Measurements from ENCODE around the gene DUSP10.
A peak's percentile ranks its signal among the peaks of the same experiment; 100 is the strongest.

DUSP10 gene

GRCh38 chr1:221723018-221723847, 18.7 kb downstream of the DUSP10 start:
- no peak overlapping the region for H3K4me3 ChIP-seq (ENCODE audit: low read length in 2 of 2)

GRCh38 chr1:221722254-221723017, 19.5 kb downstream of the DUSP10 start:
- Histone ChIP-seq H3K27ac (ENCODE audit: low read depth in 2 of 2, low read length in 2 of 2) (no peak overlapping the region), H3K4me1 (ENCODE audit: control insufficient read depth in 2 of 2, insufficient read depth in 2 of 2, low read length in 2 of 2) (peaks cover 0 to 8% of the 10 kb centered on the region in 2 donors), H3K9ac (ENCODE audit: low read depth in 1 of 2, low read length in 2 of 2) (no peak overlapping the region), H3K27me3 (ENCODE audit: control insufficient read depth in 2 of 2, insufficient read depth in 2 of 2, low read length in 2 of 2) (no peaks in the 10 kb centered on the region), H3K9me3 (ENCODE audit: control insufficient read depth in 2 of 2, low read length in 2 of 2) (peaks cover 0 to 3% of the 10 kb centered on the region in 2 donors), H3K36me3 (ENCODE audit: control insufficient read depth in 2 of 2, insufficient read depth in 2 of 2, low read length in 2 of 2) (no peaks in the 10 kb centered on the region), H3K4me3 (ENCODE audit: low read length in 2 of 2) (no peak overlapping the region)

More at GRCh38 chr1:221723018-221723847, 18.7 kb downstream of the DUSP10 start:
- no peak overlapping the region for H3K9ac ChIP-seq (ENCODE audit: low read depth in 1 of 2, low read length in 2 of 2)
- peaks cover 0 to 3% of the 10 kb centered on the region in 2 donors for H3K9me3 ChIP-seq (ENCODE audit: control insufficient read depth in 2 of 2, low read length in 2 of 2)
- H3K27ac ChIP-seq (ENCODE audit: low read depth in 2 of 2, low read length in 2 of 2), result no peak overlapping the region
- H3K4me1 ChIP-seq (ENCODE audit: control insufficient read depth in 2 of 2, insufficient read depth in 2 of 2, low read length in 2 of 2), result peaks cover 0 to 8% of the 10 kb centered on the region in 2 donors
- H3K27me3 ChIP-seq (ENCODE audit: control insufficient read depth in 2 of 2, insufficient read depth in 2 of 2, low read length in 2 of 2), result no peaks in the 10 kb centered on the region
- no peaks in the 10 kb centered on the region for H3K36me3 ChIP-seq (ENCODE audit: control insufficient read depth in 2 of 2, insufficient read depth in 2 of 2, low read length in 2 of 2)

GRCh38 chr1:221720545-221720944, 21.3 kb downstream of the DUSP10 start:
- no peak overlapping the region for H3K4me3 ChIP-seq (ENCODE audit: low read length in 2 of 2)
- H3K27ac ChIP-seq (ENCODE audit: low read depth in 2 of 2, low read length in 2 of 2), result no peak overlapping the region
- H3K9me3 ChIP-seq (ENCODE audit: control insufficient read depth in 2 of 2, low read length in 2 of 2), result peaks cover 0 to 3% of the 10 kb centered on the region in 2 donors
- H3K4me1 ChIP-seq (ENCODE audit: control insufficient read depth in 2 of 2, insufficient read depth in 2 of 2, low read length in 2 of 2), result peaks cover 3 to 11% of the 10 kb centered on the region in 2 donors
- no peak overlapping the region for H3K9ac ChIP-seq (ENCODE audit: low read depth in 1 of 2, low read length in 2 of 2)
- no peaks in the 10 kb centered on the region for H3K36me3 ChIP-seq (ENCODE audit: control insufficient read depth in 2 of 2, insufficient read depth in 2 of 2, low read length in 2 of 2)
- H3K27me3 ChIP-seq (ENCODE audit: control insufficient read depth in 2 of 2, insufficient read depth in 2 of 2, low read length in 2 of 2), result no peaks in the 10 kb centered on the region

GRCh38 chr1:221719987-221720386, 21.9 kb downstream of the DUSP10 start:
- Histone ChIP-seq H3K36me3 (ENCODE audit: control insufficient read depth in 2 of 2, insufficient read depth in 2 of 2, low read length in 2 of 2) (no peaks in the 10 kb centered on the region), H3K9ac (ENCODE audit: low read depth in 1 of 2, low read length in 2 of 2) (no peak overlapping the region), H3K4me1 (ENCODE audit: control insufficient read depth in 2 of 2, insufficient read depth in 2 of 2, low read length in 2 of 2) (peaks cover 3 to 10% of the 10 kb centered on the region in 2 donors), H3K9me3 (ENCODE audit: control insufficient read depth in 2 of 2, low read length in 2 of 2) (peaks cover 0 to 3% of the 10 kb centered on the region in 2 donors), H3K27me3 (ENCODE audit: control insufficient read depth in 2 of 2, insufficient read depth in 2 of 2, low read length in 2 of 2) (no peaks in the 10 kb centered on the region), H3K4me3 (ENCODE audit: low read length in 2 of 2) (no peak overlapping the region), H3K27ac (ENCODE audit: low read depth in 2 of 2, low read length in 2 of 2) (no peak overlapping the region)

DNA sequence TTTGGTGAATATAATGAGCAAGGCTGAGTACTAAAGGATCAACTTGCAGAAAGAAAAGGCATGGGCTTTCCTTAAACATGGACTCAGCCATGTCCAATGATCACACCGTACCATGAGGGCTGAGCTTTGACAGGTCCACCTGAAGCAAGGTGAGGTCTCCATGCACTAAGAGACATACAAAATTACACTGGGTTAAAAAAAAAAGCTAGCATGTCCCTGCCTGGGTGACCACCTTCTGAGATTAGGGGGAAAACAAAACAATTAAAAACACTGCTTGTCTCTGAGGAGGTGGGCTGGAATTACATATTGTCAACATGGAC, 22.7 kb downstream of the DUSP10 start:
- peaks cover 3 to 7% of the 10 kb centered on the region in 2 donors for H3K4me1 ChIP-seq (ENCODE audit: control insufficient read depth in 2 of 2, insufficient read depth in 2 of 2, low read length in 2 of 2)
- H3K4me3 ChIP-seq (ENCODE audit: low read length in 2 of 2), result no peak overlapping the region
- H3K36me3 ChIP-seq (ENCODE audit: control insufficient read depth in 2 of 2, insufficient read depth in 2 of 2, low read length in 2 of 2), result no peaks in the 10 kb centered on the region
- no peak overlapping the region for H3K9ac ChIP-seq (ENCODE audit: low read depth in 1 of 2, low read length in 2 of 2)
- H3K27me3 ChIP-seq (ENCODE audit: control insufficient read depth in 2 of 2, insufficient read depth in 2 of 2, low read length in 2 of 2), result no peaks in the 10 kb centered on the region
- peak overlapping the region; percentile 26 to 38 for H3K27ac ChIP-seq (ENCODE audit: low read depth in 2 of 2, low read length in 2 of 2)
- H3K9me3 ChIP-seq (ENCODE audit: control insufficient read depth in 2 of 2, low read length in 2 of 2), result peaks cover 0 to 3% of the 10 kb centered on the region in 2 donors

- H3K9me3 ChIP-seq (ENCODE audit: control insufficient read depth in 2 of 2, low read length in 2 of 2), result peaks cover 0 to under 1% of the 10 kb centered on the region in 2 donors
- peak overlapping the region; percentile 26 to 38 for H3K27ac ChIP-seq (ENCODE audit: low read depth in 2 of 2, low read length in 2 of 2)
- H3K36me3 ChIP-seq (ENCODE audit: control insufficient read depth in 2 of 2, insufficient read depth in 2 of 2, low read length in 2 of 2), result no peaks in the 10 kb centered on the region
- H3K4me3 ChIP-seq (ENCODE audit: low read length in 2 of 2), result no peak overlapping the region
- peaks cover 3 to 7% of the 10 kb centered on the region in 2 donors for H3K4me1 ChIP-seq (ENCODE audit: control insufficient read depth in 2 of 2, insufficient read depth in 2 of 2, low read length in 2 of 2)
- no peak overlapping the region for H3K9ac ChIP-seq (ENCODE audit: low read depth in 1 of 2, low read length in 2 of 2)
- H3K27me3 ChIP-seq (ENCODE audit: control insufficient read depth in 2 of 2, insufficient read depth in 2 of 2, low read length in 2 of 2), result no peaks in the 10 kb centered on the region
Measured at GRCh38 chr1:221718381-221719277, 23.3 kb downstream of the DUSP10 start.

GRCh38 chr1:221717485-221717853, 24.4 kb downstream of the DUSP10 start:
- Histone ChIP-seq H3K4me3 (ENCODE audit: low read length in 2 of 2) (no peak overlapping the region), H3K4me1 (ENCODE audit: control insufficient read depth in 2 of 2, insufficient read depth in 2 of 2, low read length in 2 of 2) (peaks cover 3 to 7% of the 10 kb centered on the region in 2 donors), H3K9me3 (ENCODE audit: control insufficient read depth in 2 of 2, low read length in 2 of 2) (no peaks in the 10 kb centered on the region), H3K9ac (ENCODE audit: low read depth in 1 of 2, low read length in 2 of 2) (no peak overlapping the region), H3K36me3 (ENCODE audit: control insufficient read depth in 2 of 2, insufficient read depth in 2 of 2, low read length in 2 of 2) (no peaks in the 10 kb centered on the region), H3K27me3 (ENCODE audit: control insufficient read depth in 2 of 2, insufficient read depth in 2 of 2, low read length in 2 of 2) (no peaks in the 10 kb centered on the region), H3K27ac (ENCODE audit: low read depth in 2 of 2, low read length in 2 of 2) (no peak overlapping the region)

DNA sequence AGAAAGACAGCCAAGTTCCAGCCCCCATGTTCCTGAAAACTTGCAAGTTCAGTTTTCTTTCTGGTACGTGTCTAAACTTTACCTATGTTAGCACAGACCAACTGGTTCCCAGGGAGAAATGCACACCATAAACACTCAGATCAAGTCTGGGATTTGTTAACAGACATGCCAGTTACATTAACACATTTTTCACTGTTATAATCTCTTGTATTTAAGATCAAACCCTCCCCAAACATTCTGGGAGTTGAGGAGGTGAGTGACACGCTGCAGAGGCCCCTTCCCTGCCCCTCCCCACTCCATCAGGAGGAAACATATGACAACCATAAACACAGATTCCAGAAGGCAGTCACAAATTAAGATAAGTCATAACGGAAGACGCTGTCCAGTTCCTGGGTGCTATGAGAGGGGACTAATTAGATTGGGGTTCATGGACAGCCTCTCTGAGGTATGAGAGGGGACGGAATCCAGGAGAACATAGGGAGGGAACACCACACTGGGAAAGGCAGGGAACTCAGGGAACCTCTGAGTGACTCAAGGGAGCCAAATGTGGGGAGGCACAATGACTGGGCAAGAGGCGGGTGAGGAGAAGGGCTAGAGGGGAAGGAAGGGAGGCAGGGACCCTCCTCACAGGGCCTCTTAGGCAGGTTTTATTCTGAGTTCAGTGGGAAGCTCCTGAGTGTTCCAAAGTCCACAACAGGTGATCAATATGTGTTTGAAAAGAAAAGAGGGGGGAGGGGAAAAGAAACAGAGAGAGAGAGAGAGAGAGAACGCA, 25.0 kb downstream of the DUSP10 start:
- peaks cover 3 to 7% of the 10 kb centered on the region in 2 donors for H3K4me1 ChIP-seq (ENCODE audit: control insufficient read depth in 2 of 2, insufficient read depth in 2 of 2, low read length in 2 of 2)
- H3K27ac ChIP-seq (ENCODE audit: low read depth in 2 of 2, low read length in 2 of 2), result no peak overlapping the region
- H3K27me3 ChIP-seq (ENCODE audit: control insufficient read depth in 2 of 2, insufficient read depth in 2 of 2, low read length in 2 of 2), result no peaks in the 10 kb centered on the region
- H3K4me3 ChIP-seq (ENCODE audit: low read length in 2 of 2), result no peak overlapping the region
- no peaks in the 10 kb centered on the region for H3K9me3 ChIP-seq (ENCODE audit: control insufficient read depth in 2 of 2, low read length in 2 of 2)
- no peak overlapping the region for H3K9ac ChIP-seq (ENCODE audit: low read depth in 1 of 2, low read length in 2 of 2)
- no peaks in the 10 kb centered on the region for H3K36me3 ChIP-seq (ENCODE audit: control insufficient read depth in 2 of 2, insufficient read depth in 2 of 2, low read length in 2 of 2)

DNA sequence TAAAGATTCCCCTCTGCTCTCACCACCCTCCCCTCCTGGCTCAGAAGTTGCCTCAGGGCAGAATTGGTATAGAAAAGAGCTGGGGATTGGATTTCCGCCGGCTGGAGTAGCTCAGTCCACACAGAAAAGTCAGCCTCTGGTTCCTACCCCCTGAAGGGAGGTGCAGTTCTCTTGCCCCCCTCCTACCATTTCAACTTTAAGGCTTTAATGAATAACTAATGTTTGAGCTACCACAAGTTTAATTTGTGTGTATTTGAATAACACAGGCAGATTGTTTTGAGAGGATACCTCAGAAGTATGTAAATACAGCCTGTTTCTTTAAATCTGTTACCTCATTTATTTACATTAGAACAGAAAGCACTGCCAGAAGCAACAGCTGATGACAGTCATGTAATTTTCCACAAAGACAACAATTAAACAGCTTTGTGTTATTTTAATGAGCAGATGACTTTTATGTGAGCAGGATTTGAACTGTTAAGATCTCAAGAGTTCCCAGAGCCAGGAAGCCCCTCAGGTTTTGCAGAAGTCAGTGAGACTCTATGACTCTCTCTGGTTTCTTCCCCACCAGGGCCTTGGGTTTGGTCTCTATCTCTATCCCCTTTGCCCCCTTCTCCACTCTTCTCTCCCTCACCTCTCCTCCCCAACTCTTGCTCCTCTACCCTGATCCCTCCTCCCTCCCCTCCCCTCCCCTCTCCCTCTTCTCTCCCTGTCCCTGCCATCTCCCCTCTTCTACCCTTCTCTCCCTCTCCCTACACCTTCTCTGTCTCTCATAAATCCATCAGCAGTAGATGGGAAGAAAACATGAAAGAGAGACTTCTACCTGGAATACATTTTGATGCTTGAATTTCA, 26.3 kb downstream of the DUSP10 start:
- H3K27ac ChIP-seq (ENCODE audit: low read depth in 2 of 2, low read length in 2 of 2), result peak overlapping the region in 1 of 2 donors; percentile 41
- no peaks in the 10 kb centered on the region for H3K27me3 ChIP-seq (ENCODE audit: control insufficient read depth in 2 of 2, insufficient read depth in 2 of 2, low read length in 2 of 2)
- H3K4me1 ChIP-seq (ENCODE audit: control insufficient read depth in 2 of 2, insufficient read depth in 2 of 2, low read length in 2 of 2), result peaks cover 3 to 7% of the 10 kb centered on the region in 2 donors
- no peaks in the 10 kb centered on the region for H3K36me3 ChIP-seq (ENCODE audit: control insufficient read depth in 2 of 2, insufficient read depth in 2 of 2, low read length in 2 of 2)
- H3K9me3 ChIP-seq (ENCODE audit: control insufficient read depth in 2 of 2, low read length in 2 of 2), result no peaks in the 10 kb centered on the region
- no peak overlapping the region for H3K4me3 ChIP-seq (ENCODE audit: low read length in 2 of 2)
- no peak overlapping the region for H3K9ac ChIP-seq (ENCODE audit: low read depth in 1 of 2, low read length in 2 of 2)

Measured in mucosa of rectum (tissue), 2 donors.